Measurements from ENCODE around the gene KCNS1.

DNA sequence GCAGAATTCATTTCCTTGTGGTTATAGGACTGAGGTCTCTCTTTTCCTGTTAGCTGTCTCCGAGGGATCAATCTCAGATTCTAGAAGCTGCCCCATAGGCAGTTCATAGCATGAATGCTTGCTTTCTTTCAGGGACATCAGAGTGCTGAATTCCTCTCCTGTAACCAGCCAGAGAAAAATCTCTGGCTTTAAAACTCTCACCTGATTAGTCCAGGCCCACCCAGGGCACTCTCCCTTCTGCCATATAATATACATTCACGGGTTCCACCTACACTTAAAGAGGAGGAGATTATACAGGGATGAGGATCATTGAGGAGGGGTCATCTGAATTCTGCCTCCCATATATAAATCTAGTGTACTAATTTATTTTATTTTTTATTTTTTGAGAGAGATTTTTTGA lies 2.1 kb upstream of the KCNS1 start:
- TF ChIP-seq CTCF (IDR thresholded peaks at IDR 0.05) (no peak), POLR2A (IDR thresholded peaks at IDR 0.05) (no peak), EP300 (IDR thresholded peaks at IDR 0.05) (no peak), POLR2AphosphoS5 (IDR thresholded peaks at IDR 0.05) (no peak)

Measured in sigmoid colon (tissue), 4 donors.